ENCODE measurements around the gene TBX4. TPM values are rescaled to one million over a fixed set of nuclear protein-coding genes. Genes with fewer than 3 reads are reported as not detected.

Gene TBX4
- total RNA-seq, 4 donors from 2014 or later: not detected

GRCh38 chr17:61416540-61417363, 35.5 kb upstream of the TBX4 start:
- WGBS, 2 donors: 23 to 30% methylated on average over 27 to 30 of the region's 43 CpGs
- TF ChIP-seq CTCF (IDR thresholded peaks at IDR 0.05) (peak; percentile 91 to 97 (median 94)), EP300 (IDR thresholded peaks at IDR 0.05) (no peak)

GRCh38 chr17:61418449-61418848, 33.8 kb upstream of the TBX4 start:
- H3K4me1 ChIP-seq: peaks cover 0 to 34% (median 12%) of the 10 kb centered on the region in 4 donors
- H3K27me3 ChIP-seq: peaks cover 0 to 28% of the 10 kb centered on the region in 2 donors
- 56 to 64% methylated on average over 2 of the region's 2 CpGs for WGBS, 2 donors
- no peak overlapping the region for H3K27ac ChIP-seq
- H3K36me3 ChIP-seq: no peaks in the 10 kb centered on the region
- TF ChIP-seq POLR2A (IDR thresholded peaks at IDR 0.05) (no peak), EP300 (IDR thresholded peaks at IDR 0.05) (no peak), CTCF (IDR thresholded peaks at IDR 0.05) (no peak)
- no peaks in the 10 kb centered on the region for H3K9me3 ChIP-seq
- H3K4me3 ChIP-seq: no peak overlapping the region
- DNase-seq (ENCODE audit: low spot score in 2 of 2): no peak

More at GRCh38 chr17:61416540-61417363, 35.5 kb upstream of the TBX4 start:
- no peaks in the 10 kb centered on the region for H3K36me3 ChIP-seq
- peak overlapping the region in 3 of 4 donors; percentile 22 to 74 (median 66) for H3K27ac ChIP-seq
- H3K4me1 ChIP-seq: peaks cover 0 to 46% (median 12%) of the 10 kb centered on the region in 4 donors
- H3K9me3 ChIP-seq: no peaks in the 10 kb centered on the region
- peak overlapping the region in 3 of 4 donors; percentile 2 to 34 (median 8) for H3K4me3 ChIP-seq
- H3K27me3 ChIP-seq: peaks cover 0 to 14% of the 10 kb centered on the region in 2 donors
- peak; percentile 75 to 77 for DNase-seq (ENCODE audit: low spot score in 2 of 2)

- Histone ChIP-seq H3K27ac (no peak overlapping the region), H3K4me3 (no peak overlapping the region), H3K27me3 (peaks cover 0 to 39% of the 10 kb centered on the region in 2 donors), H3K4me1 (peaks cover 0 to 23% (median 10%) of the 10 kb centered on the region in 4 donors), H3K36me3 (no peaks in the 10 kb centered on the region), H3K9me3 (no peaks in the 10 kb centered on the region)
- 68 to 69% methylated on average over 8 of the region's 8 CpGs for WGBS, 2 donors
- TF ChIP-seq CTCF (IDR thresholded peaks at IDR 0.05) (no peak), POLR2A (IDR thresholded peaks at IDR 0.05) (no peak), EP300 (IDR thresholded peaks at IDR 0.05) (no peak)
- no peak for DNase-seq (ENCODE audit: low spot score in 2 of 2)
Observed at GRCh38 chr17:61419496-61420046, 32.7 kb upstream of the TBX4 start.

- H3K36me3 ChIP-seq: no peaks in the 10 kb centered on the region
- WGBS, 2 donors: 38 to 45% methylated on average over 4 of the region's 4 CpGs
- H3K27ac ChIP-seq: no peak overlapping the region
- TF ChIP-seq EP300 (IDR thresholded peaks at IDR 0.05) (no peak), CTCF (IDR thresholded peaks at IDR 0.05) (no peak), POLR2A (IDR thresholded peaks at IDR 0.05) (no peak)
- H3K27me3 ChIP-seq: peaks cover 0 to 43% of the 10 kb centered on the region in 2 donors
- H3K4me3 ChIP-seq: no peak overlapping the region
- no peaks in the 10 kb centered on the region for H3K9me3 ChIP-seq
- peaks cover 0 to 19% (median 10%) of the 10 kb centered on the region in 4 donors for H3K4me1 ChIP-seq
- DNase-seq (ENCODE audit: low spot score in 2 of 2): no peak
Observed at GRCh38 chr17:61420052-61420451, 32.2 kb upstream of the TBX4 start.
